Measurements from ENCODE around the gene APLP2.

GRCh38 chr11:130156108-130157022, 86.7 kb downstream of the APLP2 start:
- TF ChIP-seq CTCF (IDR thresholded peaks at IDR 0.05 in 8 of 11, conservative IDR thresholded peaks at IDR 0.05 in 3 of 11), result no peak
- no peak for TF ChIP-seq POLR2AphosphoS5 (IDR thresholded peaks at IDR 0.05)
- TF ChIP-seq POLR2A (IDR thresholded peaks at IDR 0.05), result no peak
